22Rv1 (cell line): Measurements from ENCODE around the gene HEXA.

Experiments used
- ZFX ChIP-seq: fragments of 450-650 bp; IDR thresholded peaks from 2 replicates; pipeline ENCODE4 v1.6.1; 2017; ENCODE audit warnings: antibody characterized with exemption, borderline replicate concordance
- TF ChIP-seq, protein P1 (sequence below): fragments of 450-650 bp; IDR thresholded peaks from 2 replicates; pipeline ENCODE4 v1.5.1; 2017; ENCODE audit warnings: mild to moderate bottlenecking

DNA sequence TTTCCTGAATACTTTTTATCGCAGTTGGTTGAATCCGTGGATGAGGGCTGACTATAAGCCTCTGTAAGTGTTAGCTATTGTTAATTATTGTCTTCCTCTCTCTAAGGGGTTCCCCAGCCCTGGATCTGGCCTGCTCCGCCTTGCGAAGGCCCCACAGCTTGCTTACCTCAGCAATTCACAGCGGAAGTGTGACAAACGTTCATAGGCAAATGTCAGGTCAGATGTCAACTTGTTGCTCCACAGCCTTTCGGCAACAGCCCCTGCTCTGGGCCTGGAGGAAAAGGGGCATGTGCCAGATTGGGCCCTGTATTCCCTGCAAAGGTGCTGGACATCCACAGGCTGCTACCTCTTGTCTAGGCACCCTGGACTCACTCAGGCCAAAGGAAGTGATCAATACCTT is 30.5 kb downstream of the HEXA start:
- TF ChIP-seq, protein P1, sequence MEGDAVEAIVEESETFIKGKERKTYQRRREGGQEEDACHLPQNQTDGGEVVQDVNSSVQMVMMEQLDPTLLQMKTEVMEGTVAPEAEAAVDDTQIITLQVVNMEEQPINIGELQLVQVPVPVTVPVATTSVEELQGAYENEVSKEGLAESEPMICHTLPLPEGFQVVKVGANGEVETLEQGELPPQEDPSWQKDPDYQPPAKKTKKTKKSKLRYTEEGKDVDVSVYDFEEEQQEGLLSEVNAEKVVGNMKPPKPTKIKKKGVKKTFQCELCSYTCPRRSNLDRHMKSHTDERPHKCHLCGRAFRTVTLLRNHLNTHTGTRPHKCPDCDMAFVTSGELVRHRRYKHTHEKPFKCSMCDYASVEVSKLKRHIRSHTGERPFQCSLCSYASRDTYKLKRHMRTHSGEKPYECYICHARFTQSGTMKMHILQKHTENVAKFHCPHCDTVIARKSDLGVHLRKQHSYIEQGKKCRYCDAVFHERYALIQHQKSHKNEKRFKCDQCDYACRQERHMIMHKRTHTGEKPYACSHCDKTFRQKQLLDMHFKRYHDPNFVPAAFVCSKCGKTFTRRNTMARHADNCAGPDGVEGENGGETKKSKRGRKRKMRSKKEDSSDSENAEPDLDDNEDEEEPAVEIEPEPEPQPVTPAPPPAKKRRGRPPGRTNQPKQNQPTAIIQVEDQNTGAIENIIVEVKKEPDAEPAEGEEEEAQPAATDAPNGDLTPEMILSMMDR = no peak
- no peak for TF ChIP-seq ZFX
